ENCODE data around the gene ACTG1. TPM values are rescaled to one million over a fixed set of nuclear protein-coding genes. Genes with fewer than 3 reads are reported as not detected.
A peak's percentile ranks its signal among the peaks of the same experiment; 100 is the strongest.

Gene ACTG1
- total and polyA plus RNA-seq, 9 of the 15 experiments (the other 6 are each of a cell fraction or from before 2014, with no cell fraction given) = 224 to 1,775 (median 568) TPM

DNA sequence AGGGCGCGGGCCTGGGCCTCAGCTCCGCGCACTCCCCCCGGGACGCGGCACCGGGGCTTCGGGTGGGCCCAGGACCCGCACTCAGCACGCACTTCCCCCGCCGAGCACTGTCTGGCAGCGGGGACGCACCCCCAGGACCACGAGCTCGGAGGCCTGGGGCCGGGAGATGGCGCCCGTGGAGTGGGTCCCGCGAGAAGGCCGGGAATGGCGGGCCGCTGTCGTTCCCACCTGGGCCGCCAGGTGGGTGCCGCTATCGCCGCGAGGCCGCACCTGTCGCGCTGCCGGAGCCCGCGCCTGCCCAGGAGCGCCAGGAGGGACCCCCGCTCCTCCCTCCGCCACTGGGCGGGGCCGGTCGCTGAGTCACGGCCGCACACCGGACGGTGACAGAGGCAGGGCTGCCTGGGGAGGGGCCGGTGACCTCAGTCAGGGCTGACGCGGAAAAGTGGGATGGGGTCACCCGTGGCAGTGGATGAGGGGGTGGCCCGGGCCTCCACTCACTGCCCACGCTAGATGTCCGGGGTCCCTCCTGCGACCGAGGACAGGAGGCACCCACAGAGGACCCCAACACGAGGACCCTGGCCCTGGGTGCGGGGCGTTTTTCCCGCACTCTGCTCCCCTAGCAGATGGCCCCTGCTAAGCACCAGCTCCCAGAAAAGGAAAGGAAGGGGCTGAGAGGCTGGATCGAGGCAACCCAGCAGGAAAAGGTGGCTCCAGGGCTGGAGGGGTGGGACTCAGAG is 6.9 kb upstream of the ACTG1 start (continued):
- TF ChIP-seq, protein P1, sequence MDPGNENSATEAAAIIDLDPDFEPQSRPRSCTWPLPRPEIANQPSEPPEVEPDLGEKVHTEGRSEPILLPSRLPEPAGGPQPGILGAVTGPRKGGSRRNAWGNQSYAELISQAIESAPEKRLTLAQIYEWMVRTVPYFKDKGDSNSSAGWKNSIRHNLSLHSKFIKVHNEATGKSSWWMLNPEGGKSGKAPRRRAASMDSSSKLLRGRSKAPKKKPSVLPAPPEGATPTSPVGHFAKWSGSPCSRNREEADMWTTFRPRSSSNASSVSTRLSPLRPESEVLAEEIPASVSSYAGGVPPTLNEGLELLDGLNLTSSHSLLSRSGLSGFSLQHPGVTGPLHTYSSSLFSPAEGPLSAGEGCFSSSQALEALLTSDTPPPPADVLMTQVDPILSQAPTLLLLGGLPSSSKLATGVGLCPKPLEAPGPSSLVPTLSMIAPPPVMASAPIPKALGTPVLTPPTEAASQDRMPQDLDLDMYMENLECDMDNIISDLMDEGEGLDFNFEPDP (CRISPR knock-in tag; IDR thresholded peaks at IDR 0.05) = no peak
- TF ChIP-seq, protein P2, sequence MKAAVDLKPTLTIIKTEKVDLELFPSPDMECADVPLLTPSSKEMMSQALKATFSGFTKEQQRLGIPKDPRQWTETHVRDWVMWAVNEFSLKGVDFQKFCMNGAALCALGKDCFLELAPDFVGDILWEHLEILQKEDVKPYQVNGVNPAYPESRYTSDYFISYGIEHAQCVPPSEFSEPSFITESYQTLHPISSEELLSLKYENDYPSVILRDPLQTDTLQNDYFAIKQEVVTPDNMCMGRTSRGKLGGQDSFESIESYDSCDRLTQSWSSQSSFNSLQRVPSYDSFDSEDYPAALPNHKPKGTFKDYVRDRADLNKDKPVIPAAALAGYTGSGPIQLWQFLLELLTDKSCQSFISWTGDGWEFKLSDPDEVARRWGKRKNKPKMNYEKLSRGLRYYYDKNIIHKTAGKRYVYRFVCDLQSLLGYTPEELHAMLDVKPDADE (conservative IDR thresholded peaks at IDR 0.05; ENCODE audit: control insufficient read depth, low read depth, low read length) = no peak
- TF ChIP-seq TARDBP (IDR thresholded peaks at IDR 0.05) (no peak), STAT5A (IDR thresholded peaks at IDR 0.05; ENCODE audit: borderline replicate concordance, low read length) (no peak), NCOA2 (IDR thresholded peaks at IDR 0.05; ENCODE audit: partially characterized antibody in 2 of 2) (no peak), TSC22D4 (tag; IDR thresholded peaks at IDR 0.05) (no peak), ZNF668 (CRISPR knock-in tag; IDR thresholded peaks at IDR 0.05) (no peak), GTF2F1 (IDR thresholded peaks at IDR 0.05; ENCODE audit: low read depth, low read length) (no peak), MCM5 (IDR thresholded peaks at IDR 0.05; ENCODE audit: low read depth) (no peak), THRAP3 (IDR thresholded peaks at IDR 0.05; ENCODE audit: borderline replicate concordance) (no peak), ZNF274 (IDR thresholded peaks at IDR 0.05; ENCODE audit: borderline replicate concordance, low read depth, low read length) (no peak), OTX1 (CRISPR knock-in tag; IDR thresholded peaks at IDR 0.05) (no peak), DIDO1 (tag; IDR thresholded peaks at IDR 0.05; ENCODE audit: low read depth) (no peak), SMARCC2 (IDR thresholded peaks at IDR 0.05; ENCODE audit: low read depth) (0 out of 2 replicates have a peak, but pooled peaks have one; percentile 29)
- TF ChIP-seq, protein P3, sequence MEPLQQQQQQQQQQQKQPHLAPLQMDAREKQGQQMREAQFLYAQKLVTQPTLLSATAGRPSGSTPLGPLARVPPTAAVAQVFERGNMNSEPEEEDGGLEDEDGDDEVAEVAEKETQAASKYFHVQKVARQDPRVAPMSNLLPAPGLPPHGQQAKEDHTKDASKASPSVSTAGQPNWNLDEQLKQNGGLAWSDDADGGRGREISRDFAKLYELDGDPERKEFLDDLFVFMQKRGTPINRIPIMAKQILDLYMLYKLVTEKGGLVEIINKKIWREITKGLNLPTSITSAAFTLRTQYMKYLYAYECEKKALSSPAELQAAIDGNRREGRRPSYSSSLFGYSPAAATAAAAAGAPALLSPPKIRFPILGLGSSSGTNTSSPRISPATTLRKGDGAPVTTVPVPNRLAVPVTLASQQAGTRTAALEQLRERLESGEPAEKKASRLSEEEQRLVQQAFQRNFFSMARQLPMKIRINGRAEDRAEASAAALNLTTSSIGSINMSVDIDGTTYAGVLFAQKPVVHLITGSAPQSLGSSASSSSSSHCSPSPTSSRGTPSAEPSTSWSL (CRISPR knock-in tag; IDR thresholded peaks at IDR 0.05; ENCODE audit: borderline replicate concordance) = no peak
- TF ChIP-seq, protein P4, sequence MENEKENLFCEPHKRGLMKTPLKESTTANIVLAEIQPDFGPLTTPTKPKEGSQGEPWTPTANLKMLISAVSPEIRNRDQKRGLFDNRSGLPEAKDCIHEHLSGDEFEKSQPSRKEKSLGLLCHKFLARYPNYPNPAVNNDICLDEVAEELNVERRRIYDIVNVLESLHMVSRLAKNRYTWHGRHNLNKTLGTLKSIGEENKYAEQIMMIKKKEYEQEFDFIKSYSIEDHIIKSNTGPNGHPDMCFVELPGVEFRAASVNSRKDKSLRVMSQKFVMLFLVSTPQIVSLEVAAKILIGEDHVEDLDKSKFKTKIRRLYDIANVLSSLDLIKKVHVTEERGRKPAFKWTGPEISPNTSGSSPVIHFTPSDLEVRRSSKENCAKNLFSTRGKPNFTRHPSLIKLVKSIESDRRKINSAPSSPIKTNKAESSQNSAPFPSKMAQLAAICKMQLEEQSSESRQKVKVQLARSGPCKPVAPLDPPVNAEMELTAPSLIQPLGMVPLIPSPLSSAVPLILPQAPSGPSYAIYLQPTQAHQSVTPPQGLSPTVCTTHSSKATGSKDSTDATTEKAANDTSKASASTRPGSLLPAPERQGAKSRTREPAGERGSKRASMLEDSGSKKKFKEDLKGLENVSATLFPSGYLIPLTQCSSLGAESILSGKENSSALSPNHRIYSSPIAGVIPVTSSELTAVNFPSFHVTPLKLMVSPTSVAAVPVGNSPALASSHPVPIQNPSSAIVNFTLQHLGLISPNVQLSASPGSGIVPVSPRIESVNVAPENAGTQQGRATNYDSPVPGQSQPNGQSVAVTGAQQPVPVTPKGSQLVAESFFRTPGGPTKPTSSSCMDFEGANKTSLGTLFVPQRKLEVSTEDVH (IDR thresholded peaks at IDR 0.05; ENCODE audit: low read depth, partially characterized antibody) = no peak
- TF ChIP-seq, protein P5, sequence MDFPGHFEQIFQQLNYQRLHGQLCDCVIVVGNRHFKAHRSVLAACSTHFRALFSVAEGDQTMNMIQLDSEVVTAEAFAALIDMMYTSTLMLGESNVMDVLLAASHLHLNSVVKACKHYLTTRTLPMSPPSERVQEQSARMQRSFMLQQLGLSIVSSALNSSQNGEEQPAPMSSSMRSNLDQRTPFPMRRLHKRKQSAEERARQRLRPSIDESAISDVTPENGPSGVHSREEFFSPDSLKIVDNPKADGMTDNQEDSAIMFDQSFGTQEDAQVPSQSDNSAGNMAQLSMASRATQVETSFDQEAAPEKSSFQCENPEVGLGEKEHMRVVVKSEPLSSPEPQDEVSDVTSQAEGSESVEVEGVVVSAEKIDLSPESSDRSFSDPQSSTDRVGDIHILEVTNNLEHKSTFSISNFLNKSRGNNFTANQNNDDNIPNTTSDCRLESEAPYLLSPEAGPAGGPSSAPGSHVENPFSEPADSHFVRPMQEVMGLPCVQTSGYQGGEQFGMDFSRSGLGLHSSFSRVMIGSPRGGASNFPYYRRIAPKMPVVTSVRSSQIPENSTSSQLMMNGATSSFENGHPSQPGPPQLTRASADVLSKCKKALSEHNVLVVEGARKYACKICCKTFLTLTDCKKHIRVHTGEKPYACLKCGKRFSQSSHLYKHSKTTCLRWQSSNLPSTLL (IDR thresholded peaks at IDR 0.05) = no peak
- TF ChIP-seq, protein P6, sequence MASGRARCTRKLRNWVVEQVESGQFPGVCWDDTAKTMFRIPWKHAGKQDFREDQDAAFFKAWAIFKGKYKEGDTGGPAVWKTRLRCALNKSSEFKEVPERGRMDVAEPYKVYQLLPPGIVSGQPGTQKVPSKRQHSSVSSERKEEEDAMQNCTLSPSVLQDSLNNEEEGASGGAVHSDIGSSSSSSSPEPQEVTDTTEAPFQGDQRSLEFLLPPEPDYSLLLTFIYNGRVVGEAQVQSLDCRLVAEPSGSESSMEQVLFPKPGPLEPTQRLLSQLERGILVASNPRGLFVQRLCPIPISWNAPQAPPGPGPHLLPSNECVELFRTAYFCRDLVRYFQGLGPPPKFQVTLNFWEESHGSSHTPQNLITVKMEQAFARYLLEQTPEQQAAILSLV (tag; IDR thresholded peaks at IDR 0.05) = no peak

All from K562 (cell line).